ENCODE measurements around the gene SRA1. TPM values are rescaled to one million over a fixed set of nuclear protein-coding genes. Genes with fewer than 3 reads are reported as not detected.

Gene SRA1
- total RNA-seq, 1 experiment from 2014 or later, result 52.0 TPM

DNA sequence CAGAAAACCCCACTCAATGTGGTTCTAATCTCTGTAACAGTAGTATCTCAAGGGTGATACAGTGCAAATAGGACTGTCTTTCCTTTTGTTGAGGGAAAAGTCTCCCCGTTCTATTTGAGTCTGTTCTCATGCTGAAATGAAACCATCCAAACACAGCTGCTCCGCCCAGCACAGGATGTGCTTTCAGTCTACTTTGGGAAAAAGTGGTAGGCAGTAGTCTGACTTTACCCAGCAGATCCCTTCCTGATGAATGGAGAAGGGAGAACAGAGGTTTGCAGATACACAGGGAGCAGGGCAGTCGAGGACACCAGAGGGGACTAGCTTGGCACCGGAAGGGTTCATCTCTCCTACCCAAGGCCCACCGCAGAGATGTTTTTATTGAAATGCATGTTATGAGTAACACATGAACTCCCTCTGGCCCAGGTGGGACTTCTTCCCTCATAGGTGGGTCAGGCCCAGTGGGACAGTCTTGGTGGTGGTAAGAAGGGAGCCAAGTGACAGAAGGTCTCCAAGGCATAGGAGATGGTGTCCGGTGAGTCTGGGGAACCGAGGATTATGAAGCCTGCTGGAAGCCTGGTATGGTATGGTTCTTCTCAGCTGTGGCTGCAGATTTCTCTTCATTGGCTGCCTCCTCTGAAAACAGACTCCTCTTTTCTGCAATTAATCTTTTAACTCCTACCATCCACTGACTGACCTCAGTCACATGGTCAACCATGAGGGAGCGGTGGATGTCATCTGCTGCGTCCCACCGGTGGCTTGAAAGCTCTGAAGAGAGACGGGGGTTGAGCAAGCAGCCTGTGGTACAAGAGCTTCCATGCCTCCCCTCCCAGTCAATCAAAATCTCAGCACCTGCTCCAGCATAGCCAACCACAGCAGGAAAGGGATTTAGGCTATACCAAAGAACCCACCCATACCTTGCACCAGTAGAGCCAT, 6.9 kb downstream of the SRA1 start:
- CTCF ChIA-PET, result no interaction called here
- in situ Hi-C loops (cut with HindIII; ENCODE audit: low pct_unique_long_range_greater_than_20kb, low sequenced_read_pairs) (no loop called here), intact Hi-C loops (cut with micrococcal nuclease; ENCODE audit: unreplicated experiment) (no loop called here)
- Histone ChIP-seq H3K4me1 (ENCODE audit: control insufficient read depth, insufficient read depth, low read length) (peaks cover 40% of the 10 kb centered on the region), H3K9me3 (ENCODE audit: control insufficient read depth, insufficient read depth, low read depth, low read length) (no peaks in the 10 kb centered on the region), H3K4me3 (ENCODE audit: low read depth in 2 of 2, low read length in 2 of 2) (no peak overlapping the region), H3K36me3 (ENCODE audit: control insufficient read depth, insufficient read depth, low read length) (peaks cover 10% of the 10 kb centered on the region; the same call in 1 of the 2 replicates), H3K27me3 (ENCODE audit: control insufficient read depth, insufficient read depth, low read length) (no peaks in the 10 kb centered on the region), H3K27ac (ENCODE audit: low read length) (no peak overlapping the region; the same call in 1 of the 2 replicates)
- TF ChIP-seq, protein P1, sequence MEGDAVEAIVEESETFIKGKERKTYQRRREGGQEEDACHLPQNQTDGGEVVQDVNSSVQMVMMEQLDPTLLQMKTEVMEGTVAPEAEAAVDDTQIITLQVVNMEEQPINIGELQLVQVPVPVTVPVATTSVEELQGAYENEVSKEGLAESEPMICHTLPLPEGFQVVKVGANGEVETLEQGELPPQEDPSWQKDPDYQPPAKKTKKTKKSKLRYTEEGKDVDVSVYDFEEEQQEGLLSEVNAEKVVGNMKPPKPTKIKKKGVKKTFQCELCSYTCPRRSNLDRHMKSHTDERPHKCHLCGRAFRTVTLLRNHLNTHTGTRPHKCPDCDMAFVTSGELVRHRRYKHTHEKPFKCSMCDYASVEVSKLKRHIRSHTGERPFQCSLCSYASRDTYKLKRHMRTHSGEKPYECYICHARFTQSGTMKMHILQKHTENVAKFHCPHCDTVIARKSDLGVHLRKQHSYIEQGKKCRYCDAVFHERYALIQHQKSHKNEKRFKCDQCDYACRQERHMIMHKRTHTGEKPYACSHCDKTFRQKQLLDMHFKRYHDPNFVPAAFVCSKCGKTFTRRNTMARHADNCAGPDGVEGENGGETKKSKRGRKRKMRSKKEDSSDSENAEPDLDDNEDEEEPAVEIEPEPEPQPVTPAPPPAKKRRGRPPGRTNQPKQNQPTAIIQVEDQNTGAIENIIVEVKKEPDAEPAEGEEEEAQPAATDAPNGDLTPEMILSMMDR (IDR thresholded peaks at IDR 0.05), result no peak
- TF ChIP-seq TCF7L2 (IDR thresholded peaks at IDR 0.05; ENCODE audit: low read depth, low read length) (no peak), POLR2AphosphoS5 (IDR thresholded peaks at IDR 0.05; ENCODE audit: low read depth, low read length) (no peak), SIN3A (IDR thresholded peaks at IDR 0.05; ENCODE audit: borderline replicate concordance, insufficient read depth, low read depth, low read length) (no peak)
- TF ChIP-seq, protein P2, sequence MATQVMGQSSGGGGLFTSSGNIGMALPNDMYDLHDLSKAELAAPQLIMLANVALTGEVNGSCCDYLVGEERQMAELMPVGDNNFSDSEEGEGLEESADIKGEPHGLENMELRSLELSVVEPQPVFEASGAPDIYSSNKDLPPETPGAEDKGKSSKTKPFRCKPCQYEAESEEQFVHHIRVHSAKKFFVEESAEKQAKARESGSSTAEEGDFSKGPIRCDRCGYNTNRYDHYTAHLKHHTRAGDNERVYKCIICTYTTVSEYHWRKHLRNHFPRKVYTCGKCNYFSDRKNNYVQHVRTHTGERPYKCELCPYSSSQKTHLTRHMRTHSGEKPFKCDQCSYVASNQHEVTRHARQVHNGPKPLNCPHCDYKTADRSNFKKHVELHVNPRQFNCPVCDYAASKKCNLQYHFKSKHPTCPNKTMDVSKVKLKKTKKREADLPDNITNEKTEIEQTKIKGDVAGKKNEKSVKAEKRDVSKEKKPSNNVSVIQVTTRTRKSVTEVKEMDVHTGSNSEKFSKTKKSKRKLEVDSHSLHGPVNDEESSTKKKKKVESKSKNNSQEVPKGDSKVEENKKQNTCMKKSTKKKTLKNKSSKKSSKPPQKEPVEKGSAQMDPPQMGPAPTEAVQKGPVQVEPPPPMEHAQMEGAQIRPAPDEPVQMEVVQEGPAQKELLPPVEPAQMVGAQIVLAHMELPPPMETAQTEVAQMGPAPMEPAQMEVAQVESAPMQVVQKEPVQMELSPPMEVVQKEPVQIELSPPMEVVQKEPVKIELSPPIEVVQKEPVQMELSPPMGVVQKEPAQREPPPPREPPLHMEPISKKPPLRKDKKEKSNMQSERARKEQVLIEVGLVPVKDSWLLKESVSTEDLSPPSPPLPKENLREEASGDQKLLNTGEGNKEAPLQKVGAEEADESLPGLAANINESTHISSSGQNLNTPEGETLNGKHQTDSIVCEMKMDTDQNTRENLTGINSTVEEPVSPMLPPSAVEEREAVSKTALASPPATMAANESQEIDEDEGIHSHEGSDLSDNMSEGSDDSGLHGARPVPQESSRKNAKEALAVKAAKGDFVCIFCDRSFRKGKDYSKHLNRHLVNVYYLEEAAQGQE (IDR thresholded peaks at IDR 0.05; ENCODE audit: insufficient read depth in 1 of 2, low read depth in 2 of 2, low read length in 1 of 2), result no peak
- ATAC-seq (no peak), DNase-seq (ENCODE audit: low read depth, low spot score) (no peak)
- POLR2A ChIA-PET, result no interaction called here
- no TSS peak for BruUV-seq (replicated peaks)

DNA sequence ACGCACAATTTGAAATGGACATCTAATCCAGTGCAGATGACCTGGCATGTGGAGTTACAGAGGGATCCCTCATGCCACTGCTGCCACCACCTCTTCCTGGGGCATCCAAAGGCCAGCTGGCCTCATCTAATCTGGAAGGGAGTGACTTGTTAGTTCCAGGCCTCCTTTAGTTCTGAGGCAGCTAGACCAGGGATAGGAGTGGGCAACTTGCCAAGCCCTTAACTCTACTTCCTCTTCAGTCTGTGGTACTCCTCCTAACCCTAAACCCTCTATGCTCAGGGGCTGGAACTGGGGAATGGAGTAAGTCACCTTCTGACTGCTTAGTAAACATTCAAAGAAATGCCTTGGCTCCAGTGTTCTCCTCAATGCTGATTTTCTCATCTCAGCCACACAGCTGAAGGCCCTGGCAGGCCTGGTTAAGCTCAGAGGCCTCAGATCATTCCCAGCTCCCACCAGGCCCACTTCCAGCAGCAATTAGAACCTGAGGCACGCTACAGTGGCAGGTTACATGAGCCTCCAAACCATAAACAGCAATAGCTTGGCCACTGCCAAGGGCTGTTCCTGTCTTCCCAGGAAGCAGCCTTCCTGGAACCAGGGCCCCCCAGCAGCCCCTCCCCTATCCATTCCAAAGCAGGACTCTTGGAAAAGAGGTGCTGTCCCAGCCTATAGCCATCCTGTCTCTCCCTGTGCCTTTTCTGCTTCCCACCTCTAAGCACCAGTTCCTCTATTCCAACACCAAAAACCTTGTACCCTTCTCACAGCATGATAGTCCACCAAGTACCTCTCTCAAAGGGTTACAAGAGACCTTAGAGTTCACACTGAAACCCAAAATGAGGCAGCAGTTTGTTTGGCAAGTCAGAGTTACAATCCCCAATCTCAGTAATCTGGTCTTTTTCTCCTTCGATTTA, 7.8 kb downstream of the SRA1 start:
- Histone ChIP-seq H3K36me3 (ENCODE audit: control insufficient read depth, insufficient read depth, low read length) (peaks cover 10% of the 10 kb centered on the region; the same call in 1 of the 2 replicates), H3K27me3 (ENCODE audit: control insufficient read depth, insufficient read depth, low read length) (no peaks in the 10 kb centered on the region), H3K4me1 (ENCODE audit: control insufficient read depth, insufficient read depth, low read length) (peaks cover 34% of the 10 kb centered on the region), H3K9me3 (ENCODE audit: control insufficient read depth, insufficient read depth, low read depth, low read length) (no peaks in the 10 kb centered on the region), H3K4me3 (ENCODE audit: low read depth in 2 of 2, low read length in 2 of 2) (no peak overlapping the region), H3K27ac (ENCODE audit: low read length) (peak overlapping the region; percentile 25; the same call in 1 of the 2 replicates)
- CTCF ChIA-PET, result no interaction called here
- BruUV-seq (replicated peaks), result no TSS peak
- in situ Hi-C loops (cut with HindIII; ENCODE audit: low pct_unique_long_range_greater_than_20kb, low sequenced_read_pairs), result no loop called here
- TF ChIP-seq, protein P2 (IDR thresholded peaks at IDR 0.05; ENCODE audit: insufficient read depth in 1 of 2, low read depth in 2 of 2, low read length in 1 of 2), result no peak
- TF ChIP-seq POLR2AphosphoS5 (IDR thresholded peaks at IDR 0.05; ENCODE audit: low read depth, low read length), result peak; percentile 9
- POLR2A ChIA-PET, result interaction anchor here (1.1 kb wide), 1 partner anchor 7 kb away, joined by 6 read pairs; no protein-coding TSS in a partner anchor
- intact Hi-C loops (cut with micrococcal nuclease; ENCODE audit: unreplicated experiment), result no loop called here
- no peak for ATAC-seq
- no peak for DNase-seq (ENCODE audit: low read depth, low spot score)

Measured in Panc1 (cell line).